ENCODE measurements around the gene SUCLG2. TPM values are rescaled to one million over a fixed set of nuclear protein-coding genes. Genes with fewer than 3 reads are reported as not detected.

SUCLG2 gene
- polyA plus RNA-seq, 1 experiment, result 21.3 TPM

GRCh38 chr3:67497746-67498145 lies 156.7 kb downstream of the SUCLG2 start:
- CTCF ChIA-PET, result no interaction called here
- Histone ChIP-seq H3K4me3 (ENCODE audit: low read depth, low read length) (no peak overlapping the region), H3K27me3 (ENCODE audit: control insufficient read depth, insufficient read depth, low read length) (no peaks in the 10 kb centered on the region), H3K36me3 (ENCODE audit: control insufficient read depth, insufficient read depth, low read length) (no peaks in the 10 kb centered on the region)
- POLR2A ChIA-PET, result no interaction called here
- no peak for DNase-seq (ENCODE audit: low read depth)
- TF ChIP-seq CTCF (IDR thresholded peaks at IDR 0.05; ENCODE audit: insufficient read depth, low read depth, low read length), result no peak

- CTCF ChIA-PET, result no interaction called here
- DNase-seq (ENCODE audit: low read depth), result no peak
- Histone ChIP-seq H3K4me3 (ENCODE audit: low read depth, low read length) (no peak overlapping the region), H3K27me3 (ENCODE audit: control insufficient read depth, insufficient read depth, low read length) (no peaks in the 10 kb centered on the region), H3K36me3 (ENCODE audit: control insufficient read depth, insufficient read depth, low read length) (no peaks in the 10 kb centered on the region)
- TF ChIP-seq CTCF (IDR thresholded peaks at IDR 0.05; ENCODE audit: insufficient read depth, low read depth, low read length), result no peak
- POLR2A ChIA-PET, result no interaction called here
Measured at GRCh38 chr3:67495751-67496150, 158.7 kb downstream of the SUCLG2 start.

- no peaks in the 10 kb centered on the region for H3K36me3 ChIP-seq (ENCODE audit: control insufficient read depth, insufficient read depth, low read length)
- no peak overlapping the region for H3K4me3 ChIP-seq (ENCODE audit: low read depth, low read length)
- no peaks in the 10 kb centered on the region for H3K27me3 ChIP-seq (ENCODE audit: control insufficient read depth, insufficient read depth, low read length)
- DNase-seq (ENCODE audit: low read depth), result no peak
- no peak for TF ChIP-seq CTCF (IDR thresholded peaks at IDR 0.05; ENCODE audit: insufficient read depth, low read depth, low read length)
- CTCF ChIA-PET, result interaction anchor here (1.1 kb wide), 2 partner anchors 19 to 41 kb away, joined by 3 read pairs; no protein-coding TSS in a partner anchor
- POLR2A ChIA-PET, result no interaction called here
Measured at GRCh38 chr3:67493808-67494207, 160.6 kb downstream of the SUCLG2 start.

GRCh38 chr3:67490658-67491057 lies 163.8 kb downstream of the SUCLG2 start:
- CTCF ChIA-PET, result no interaction called here
- POLR2A ChIA-PET, result no interaction called here
- Histone ChIP-seq H3K4me3 (ENCODE audit: low read depth, low read length) (no peak overlapping the region), H3K27me3 (ENCODE audit: control insufficient read depth, insufficient read depth, low read length) (no peaks in the 10 kb centered on the region), H3K36me3 (ENCODE audit: control insufficient read depth, insufficient read depth, low read length) (no peaks in the 10 kb centered on the region)
- DNase-seq (ENCODE audit: low read depth), result no peak
- TF ChIP-seq CTCF (IDR thresholded peaks at IDR 0.05; ENCODE audit: insufficient read depth, low read depth, low read length), result no peak

GRCh38 chr3:67489816-67490215 lies 164.6 kb downstream of the SUCLG2 start:
- Histone ChIP-seq H3K27me3 (ENCODE audit: control insufficient read depth, insufficient read depth, low read length) (no peaks in the 10 kb centered on the region), H3K4me3 (ENCODE audit: low read depth, low read length) (no peak overlapping the region), H3K36me3 (ENCODE audit: control insufficient read depth, insufficient read depth, low read length) (no peaks in the 10 kb centered on the region)
- CTCF ChIA-PET, result interaction anchor here (0.6 to 1.3 kb wide), 2 partner anchors 17 to 55 kb away, joined by 3 to 4 read pairs; no protein-coding TSS in a partner anchor
- no peak for TF ChIP-seq CTCF (IDR thresholded peaks at IDR 0.05; ENCODE audit: insufficient read depth, low read depth, low read length)
- POLR2A ChIA-PET, result no interaction called here
- peak; percentile 53 for DNase-seq (ENCODE audit: low read depth)
